HG03196 (cell line): ENCODE results near the gene ELF1.
"Not testable (repeated sequence)": the region's sequence is repeated elsewhere in the genome, so short reads cannot be mapped to it uniquely, and the experiment has no call there.

Source experiments
- ATAC-seq: cut with Tn5 transposase; IDR thresholded peaks from one replicate; pipeline ENCODE4 v1.9.1; 2021; ENCODE audit not compliant: unreplicated experiment

The ELF1 gene

GRCh38 chr13:40983259-40983658, 35.9 kb downstream of the ELF1 start:
- no peak for ATAC-seq

- ATAC-seq: peak; percentile 56
Measured at GRCh38 chr13:40982772-40983171, 36.3 kb downstream of the ELF1 start.

GRCh38 chr13:40981949-40982348, 37.2 kb downstream of the ELF1 start:
- no peak for ATAC-seq

- ATAC-seq: no peak
Measured at GRCh38 chr13:40981361-40981760, 37.8 kb downstream of the ELF1 start.

GRCh38 chr13:40980461-40980860, 38.7 kb downstream of the ELF1 start:
- no peak for ATAC-seq

GRCh38 chr13:40979232-40979631, 39.9 kb downstream of the ELF1 start:
- no peak for ATAC-seq

GRCh38 chr13:40978109-40978508, 41.0 kb downstream of the ELF1 start:
- ATAC-seq: not testable (repeated sequence)

- no peak for ATAC-seq
Measured at GRCh38 chr13:40975441-40975840, 43.7 kb downstream of the ELF1 start.

- ATAC-seq: peak; percentile 63
Measured at GRCh38 chr13:40974460-40975407, 44.4 kb downstream of the ELF1 start.

GRCh38 chr13:40973409-40973808, 45.7 kb downstream of the ELF1 start:
- no peak for ATAC-seq

GRCh38 chr13:40971321-40971720, 47.8 kb downstream of the ELF1 start:
- no peak for ATAC-seq

GRCh38 chr13:40970803-40971202, 48.3 kb downstream of the ELF1 start:
- no peak for ATAC-seq

GRCh38 chr13:40969169-40969901, 49.8 kb downstream of the ELF1 start:
- peak; percentile 69 for ATAC-seq

GRCh38 chr13:40968416-40969000, 50.6 kb downstream of the ELF1 start:
- ATAC-seq: no peak

GRCh38 chr13:40966298-40966697, 52.8 kb downstream of the ELF1 start:
- ATAC-seq: no peak

GRCh38 chr13:40963927-40964326, 55.2 kb downstream of the ELF1 start:
- no peak for ATAC-seq

- ATAC-seq: no peak
Measured at GRCh38 chr13:40961826-40962225, 57.3 kb downstream of the ELF1 start.

GRCh38 chr13:40961214-40961613, 57.9 kb downstream of the ELF1 start:
- ATAC-seq: no peak

GRCh38 chr13:40960716-40961115, 58.4 kb downstream of the ELF1 start:
- ATAC-seq: no peak

- ATAC-seq: no peak
Measured at GRCh38 chr13:40958655-40959054, 60.5 kb downstream of the ELF1 start.

- ATAC-seq: no peak
Measured at GRCh38 chr13:40946485-40946884, 72.6 kb downstream of the ELF1 start.

- no peak for ATAC-seq
Measured at GRCh38 chr13:40943073-40943472, 76.0 kb downstream of the ELF1 start.
